GM12878 (cell line): ENCODE data around the gene RTN4RL1. TPM values are rescaled to one million over a fixed set of nuclear protein-coding genes. Genes with fewer than 3 reads are reported as not detected.

Experiments
- ATAC-seq: fragments of 200-7000 bp; cut with Tn5 transposase; 3 replicates; pipeline ENCODE4 v1.9.1; 2020; ENCODE audit warnings: mild to moderate bottlenecking, moderate library complexity
- BruUV-seq: library from RNA; stranded (reverse); fragments of 400-500 nt; replicated peaks from 2 replicates; lab custom pipeline; 2021; lab: Mats Ljungman, UMichigan
- CTCF ChIA-PET: fragments of 300-600 bp; sonication (Branson Sonifier 250); formaldehyde crosslinking; extraction: SDS; loops from one replicate; lab custom pipeline; 2021; ENCODE audit warnings: inconsistent platforms; lab: Yijun Ruan, JAX
- POLR2A ChIA-PET: fragments of 350-600 bp; formaldehyde crosslinking; extraction: SDS; loops from one replicate; lab custom pipeline; 2021; ENCODE audit warnings: inconsistent platforms; lab: Charles Lee
- RAD21 ChIA-PET: fragments of 300-600 bp; sonication (Branson Sonifier 250); formaldehyde crosslinking; loops from one replicate; lab custom pipeline; 2023; ENCODE audit warnings: antibody characterized with exemption; ENCODE audit not compliant: unreplicated experiment; lab: Charles Lee
- SMC1A ChIA-PET: fragments of 300-600 bp; sonication (Branson Sonifier 250); formaldehyde crosslinking; loops from one replicate; lab custom pipeline; 2023; ENCODE audit not compliant: unreplicated experiment, uncharacterized antibody; lab: Charles Lee
- DNase-seq: peaks from one replicate; pipeline ENCODE4 v3.0.0-alpha.2; 2011; ENCODE audit warnings: low read depth, low spot score
- FAIRE-seq: peaks from 3 replicates; lab custom pipeline; 2011; peaks lifted over from hg19 to GRCh38; lab: Jason Lieb, UNC
- H2AFZ ChIP-seq: 2 replicates; pipeline ENCODE4 v1.6.0; 2011; ENCODE audit warnings: low read depth, low read length, control low read depth; ENCODE audit not compliant: control insufficient read depth
- H3K27ac ChIP-seq: 2 replicates; pipeline ENCODE4 v1.5.1; 2011; ENCODE audit warnings: control low read depth; ENCODE audit not compliant: control insufficient read depth, insufficient read depth
- H3K27me3 ChIP-seq, 2 experiments: replicated peaks in 1 of 2; 2 replicates each; pipeline versions ENCODE4 v1.6.0 to v1.6.1; 2011; ENCODE audit warnings: low read length in 1 of 2; ENCODE audit not compliant: control insufficient read depth in 2 of 2, insufficient read depth in 2 of 2
- H3K36me3 ChIP-seq, 2 experiments: 2 replicates each; pipeline ENCODE4 v1.5.1; 2011; ENCODE audit warnings: low read length in 1 of 2; ENCODE audit not compliant: control insufficient read depth in 2 of 2, insufficient read depth in 2 of 2
- H3K4me1 ChIP-seq: 2 replicates; pipeline ENCODE4 v1.6.1; 2011; ENCODE audit warnings: mild to moderate bottlenecking, low read length, moderate library complexity, mixed read lengths; ENCODE audit not compliant: control insufficient read depth, insufficient read depth
- H3K4me2 ChIP-seq: 2 replicates; pipeline ENCODE4 v1.6.0; 2011; ENCODE audit warnings: control low read depth; ENCODE audit not compliant: control insufficient read depth, insufficient read depth
- H3K4me3 ChIP-seq: fragments of 200-600 bp; sonication (generic); 2 replicates; pipeline ENCODE4 v1.5.1; 2016
- H3K79me2 ChIP-seq: 2 replicates; pipeline ENCODE4 v1.6.0; 2011; ENCODE audit warnings: low read length; ENCODE audit not compliant: control insufficient read depth, insufficient read depth
- H3K9ac ChIP-seq: 2 replicates; pipeline ENCODE4 v1.8.0; 2011; ENCODE audit warnings: low read length, control low read depth, mixed read lengths; ENCODE audit not compliant: control insufficient read depth, insufficient read depth
- H3K9me3 ChIP-seq: replicated peaks from 3 replicates; pipeline ENCODE4 v1.5.1; 2011; ENCODE audit warnings: mild to moderate bottlenecking, low read length; ENCODE audit not compliant: control insufficient read depth, insufficient read depth
- H4K20me1 ChIP-seq: 2 replicates; pipeline ENCODE4 v1.6.0; 2011; ENCODE audit not compliant: control insufficient read depth, insufficient read depth
- BHLHE40 ChIP-seq, 2 experiments: fragments of 450-650 bp in 1 of 2; IDR thresholded peaks; 2 replicates each; pipeline ENCODE4 v1.6.1; 2011 to 2017; ENCODE audit warnings: low read depth in 2 of 2, borderline replicate concordance in 1 of 2, improper control_type of control experiment in 1 of 2, low read length in 1 of 2, mild to moderate bottlenecking in 1 of 2
- BMI1 ChIP-seq: fragments of 450-650 bp; IDR thresholded peaks from 2 replicates; pipeline ENCODE4 v1.6.1; 2016; ENCODE audit warnings: mild to moderate bottlenecking, moderate library complexity, borderline replicate concordance
- EP300 ChIP-seq, 2 experiments: fragments of 150-350 bp in 1 of 2; IDR thresholded peaks; 2 replicates each; pipeline ENCODE4 v1.6.1; 2011 to 2012; ENCODE audit warnings: low read depth in 2 of 2, low read length in 2 of 2, borderline replicate concordance in 1 of 2, improper control_type of control experiment in 1 of 2, inconsistent platforms in 1 of 2; ENCODE audit not compliant: control insufficient read depth in 1 of 2
- FOXK2 ChIP-seq: fragments of 450-650 bp; IDR thresholded peaks from 2 replicates; pipeline ENCODE4 v1.6.1; 2017; ENCODE audit warnings: mild to moderate bottlenecking, moderate library complexity
- HDAC6 ChIP-seq: fragments of 200-600 bp; sonication (generic); IDR thresholded peaks from one replicate; pipeline ENCODE4 v1.8.0; 2017; ENCODE audit warnings: antibody characterized with exemption; ENCODE audit not compliant: unreplicated experiment
- NRF1 ChIP-seq: conservative IDR thresholded peaks from 2 replicates; pipeline ENCODE4 v1.6.1; 2011; ENCODE audit warnings: mild to moderate bottlenecking, low read depth, low read length, improper control_type of control experiment
- RAD21 ChIP-seq: IDR thresholded peaks from 2 replicates; pipeline ENCODE4 v1.6.1; 2011; ENCODE audit warnings: mild to moderate bottlenecking, low read depth, low read length, moderate library complexity; ENCODE audit not compliant: insufficient read depth
- RFX5 ChIP-seq: IDR thresholded peaks from 2 replicates; pipeline ENCODE4 v1.6.1; 2011; ENCODE audit warnings: low read depth, low read length, improper control_type of control experiment
- RUNX3 ChIP-seq: IDR thresholded peaks from 2 replicates; pipeline ENCODE4 v1.6.1; 2012; ENCODE audit warnings: low read length, inconsistent platforms
- SP1 ChIP-seq: IDR thresholded peaks from one replicate; pipeline ENCODE4 v1.6.1; 2011; ENCODE audit warnings: low read depth, low read length
- ZNF207 ChIP-seq: fragments of 450-650 bp; IDR thresholded peaks from 2 replicates; pipeline ENCODE4 v1.6.1; 2014; ENCODE audit warnings: antibody characterized with exemption, mild to moderate bottlenecking, borderline replicate concordance
- WGBS: methylation state at CpG from one replicate; pipeline ENCODE4 v1.1.6; 2016; ENCODE audit warnings: low lambda C conversion rate; ENCODE audit not compliant: insufficient replicate concordance, insufficient coverage; ENCODE audit errors: missing lambda C conversion rate; 5-methylcytosine and 5-hydroxymethylcytosine counted together
- in situ Hi-C: fragments of 300-500 bp; cut with MboI; formaldehyde crosslinking; loops from 9 replicates; pipeline ENCODE4 v1.14.3; 2018; ENCODE audit warnings: mixed read lengths
- intact Hi-C: fragments of 100-400 bp; cut with micrococcal nuclease; formaldehyde crosslinking; loops from one replicate; pipeline ENCODE4 v1.14.2; 2022; ENCODE audit not compliant: unreplicated experiment
- polyA plus RNA-seq, 11 experiments: library from polyadenylated mRNA; depleted of rRNA in 4 of 11; unstranded in 6 of 11; stranded (reverse) in 5 of 11; fragments of >200 nt; fragmentation: Nextera tagmentation in 4 of 11; fragmentation: Illumina TruSeq in 1 of 11; extraction: Ambion mirVana in 4 of 11; extraction: Trizol in 1 of 11; gene quantifications; 1 replicate in 1 of 11; 2 replicates in 10 of 11; pipeline versions ENCODE4 v1.2.1 to v1.2.3, GENCODE V29; 2011 to 2016; ENCODE audit warnings: inconsistent platforms in 2 of 11, missing spikeins in 2 of 11, low read depth in 1 of 11
- total RNA-seq, 4 experiments: library from RNA; depleted of rRNA in 3 of 4; stranded (reverse); fragments of >200 nt in 3 of 4; fragmentation: Illumina TruSeq in 1 of 4; extraction: Trizol in 1 of 4; gene quantifications; 2 replicates each; pipeline versions ENCODE4 v1.2.1 to v1.2.3, GENCODE V29; 2013 to 2021
- TF ChIP-seq, protein P1 (sequence below): fragments of 450-650 bp; IDR thresholded peaks from 2 replicates; pipeline ENCODE4 v1.6.1; 2016; ENCODE audit warnings: mild to moderate bottlenecking, moderate library complexity, borderline replicate concordance

RTN4RL1 gene
- total and polyA plus RNA-seq, 10 of the 15 experiments (the other 5 are each of a cell fraction or from before 2014, with no cell fraction given) = 0.08 to 0.11 (median 0.10) TPM; not detected in 7

DNA sequence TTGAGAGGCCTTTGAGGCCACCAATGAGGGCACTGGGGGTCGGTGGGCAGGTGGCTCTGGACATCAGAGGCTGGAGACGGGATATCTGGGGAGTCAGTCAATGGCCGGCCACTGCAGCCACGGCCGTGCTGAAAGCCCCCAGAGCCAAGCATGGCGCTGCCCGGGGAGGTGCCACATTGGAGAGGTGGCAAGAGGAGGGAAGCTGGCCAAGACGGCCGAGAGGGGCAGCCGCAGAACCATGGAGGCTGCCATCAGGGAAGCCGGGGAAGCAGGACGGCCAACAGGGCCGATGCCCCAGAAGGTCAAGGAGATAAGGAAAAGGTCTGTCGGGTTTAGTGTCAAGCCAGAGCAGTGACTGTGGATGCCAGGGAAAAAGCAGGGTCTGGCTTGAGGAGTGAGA lies 9.8 kb downstream of the RTN4RL1 start:
- no TSS peak for BruUV-seq
- ChIA-PET POLR2A (interaction anchor here (0.6 kb wide), 1 partner anchor 299 kb away, joined by 5 read pairs; no protein-coding TSS in a partner anchor), CTCF (interaction anchor here (1.0 kb wide), 1 partner anchor 294 kb away, joined by 4 read pairs; no protein-coding TSS in a partner anchor), SMC1A (no interaction called here), RAD21 (no interaction called here)
- no peak for DNase-seq
- 58% methylated on average over 14 of the region's 14 CpGs for WGBS
- peaks cover 1 to 5% of the 10 kb centered on the region in 2 experiments; a peak in 3 of 4 replicates for H3K27me3 ChIP-seq
- H3K4me1 ChIP-seq = peaks cover 10% of the 10 kb centered on the region
- in situ Hi-C loops (loop anchor here (25.0 kb wide), 1 partner anchor 103 kb away; no protein-coding TSS in a partner anchor), intact Hi-C loops (no loop called here)
- no peak overlapping the region for H3K4me3 ChIP-seq
- no peaks in the 10 kb centered on the region for H3K79me2 ChIP-seq
- no peak overlapping the region for H3K9ac ChIP-seq
- no peak for TF ChIP-seq RFX5
- TF ChIP-seq FOXK2 = no peak
- no peak for TF ChIP-seq BHLHE40 (IDR thresholded peaks at IDR 0.05; ENCODE audit: borderline replicate concordance in 1 of 2, low read depth in 2 of 2, low read length in 1 of 2)
- no peak for TF ChIP-seq NRF1
- H2AFZ ChIP-seq = no peak overlapping the region
- H3K4me2 ChIP-seq = no peak overlapping the region
- H3K36me3 ChIP-seq = no peaks in the 10 kb centered on the region
- no peaks in the 10 kb centered on the region for H4K20me1 ChIP-seq
- no peaks in the 10 kb centered on the region; the same call in 2 of the 3 replicates for H3K9me3 ChIP-seq
- no peak overlapping the region for H3K27ac ChIP-seq
- no peak for FAIRE-seq
- no peak for ATAC-seq

DNA sequence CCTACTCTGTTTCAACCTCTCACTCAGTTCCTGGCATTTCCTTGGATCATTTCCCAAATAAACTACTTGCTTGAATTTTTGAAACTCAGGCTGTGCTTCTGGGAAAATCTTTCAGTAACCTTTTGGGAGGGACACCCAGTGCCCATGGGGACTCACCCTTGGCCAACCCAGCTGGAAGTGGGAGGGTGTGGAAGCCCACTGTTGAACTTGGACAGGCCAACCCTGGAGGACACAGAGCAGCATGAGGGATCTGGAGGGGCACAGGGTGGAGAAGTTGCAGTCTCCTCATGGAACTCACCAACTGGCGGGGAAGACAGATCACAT lies 11.2 kb downstream of the RTN4RL1 start:
- intact Hi-C loops (no loop called here), in situ Hi-C loops (loop anchor here (25.0 kb wide), 1 partner anchor 102 kb away; no protein-coding TSS in a partner anchor)
- no peak overlapping the region for H3K4me3 ChIP-seq
- H3K27ac ChIP-seq = no peak overlapping the region
- TF ChIP-seq SP1 (no peak), BMI1 (no peak), RUNX3 (no peak), HDAC6 (no peak), RAD21 (no peak), EP300 (IDR thresholded peaks at IDR 0.05; ENCODE audit: borderline replicate concordance in 1 of 2, control insufficient read depth in 1 of 2, low read depth in 2 of 2, low read length in 2 of 2) (no peak), ZNF207 (no peak)
- TF ChIP-seq, protein P1, sequence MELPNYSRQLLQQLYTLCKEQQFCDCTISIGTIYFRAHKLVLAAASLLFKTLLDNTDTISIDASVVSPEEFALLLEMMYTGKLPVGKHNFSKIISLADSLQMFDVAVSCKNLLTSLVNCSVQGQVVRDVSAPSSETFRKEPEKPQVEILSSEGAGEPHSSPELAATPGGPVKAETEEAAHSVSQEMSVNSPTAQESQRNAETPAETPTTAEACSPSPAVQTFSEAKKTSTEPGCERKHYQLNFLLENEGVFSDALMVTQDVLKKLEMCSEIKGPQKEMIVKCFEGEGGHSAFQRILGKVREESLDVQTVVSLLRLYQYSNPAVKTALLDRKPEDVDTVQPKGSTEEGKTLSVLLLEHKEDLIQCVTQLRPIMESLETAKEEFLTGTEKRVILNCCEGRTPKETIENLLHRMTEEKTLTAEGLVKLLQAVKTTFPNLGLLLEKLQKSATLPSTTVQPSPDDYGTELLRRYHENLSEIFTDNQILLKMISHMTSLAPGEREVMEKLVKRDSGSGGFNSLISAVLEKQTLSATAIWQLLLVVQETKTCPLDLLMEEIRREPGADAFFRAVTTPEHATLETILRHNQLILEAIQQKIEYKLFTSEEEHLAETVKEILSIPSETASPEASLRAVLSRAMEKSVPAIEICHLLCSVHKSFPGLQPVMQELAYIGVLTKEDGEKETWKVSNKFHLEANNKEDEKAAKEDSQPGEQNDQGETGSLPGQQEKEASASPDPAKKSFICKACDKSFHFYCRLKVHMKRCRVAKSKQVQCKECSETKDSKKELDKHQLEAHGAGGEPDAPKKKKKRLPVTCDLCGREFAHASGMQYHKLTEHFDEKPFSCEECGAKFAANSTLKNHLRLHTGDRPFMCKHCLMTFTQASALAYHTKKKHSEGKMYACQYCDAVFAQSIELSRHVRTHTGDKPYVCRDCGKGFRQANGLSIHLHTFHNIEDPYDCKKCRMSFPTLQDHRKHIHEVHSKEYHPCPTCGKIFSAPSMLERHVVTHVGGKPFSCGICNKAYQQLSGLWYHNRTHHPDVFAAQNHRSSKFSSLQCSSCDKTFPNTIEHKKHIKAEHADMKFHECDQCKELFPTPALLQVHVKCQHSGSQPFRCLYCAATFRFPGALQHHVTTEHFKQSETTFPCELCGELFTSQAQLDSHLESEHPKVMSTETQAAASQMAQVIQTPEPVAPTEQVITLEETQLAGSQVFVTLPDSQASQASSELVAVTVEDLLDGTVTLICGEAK = no peak
- WGBS = 100% methylated on average over 1 of the region's 1 CpG
- H2AFZ ChIP-seq = no peak overlapping the region
- no peaks in the 10 kb centered on the region for H4K20me1 ChIP-seq
- no peak for DNase-seq
- no peaks in the 10 kb centered on the region for H3K79me2 ChIP-seq
- no peak for ATAC-seq
- peaks cover 10% of the 10 kb centered on the region for H3K4me1 ChIP-seq
- H3K27me3 ChIP-seq = peaks cover 0 to 1% of the 10 kb centered on the region in 2 experiments; a peak in 2 of 4 replicates
- POLR2A ChIA-PET = no interaction called here
- CTCF ChIA-PET = no interaction called here
- no peak overlapping the region for H3K9ac ChIP-seq
- no peak for FAIRE-seq
- BruUV-seq = no TSS peak
- SMC1A ChIA-PET = interaction anchor here (1.2 kb wide), 1 partner anchor 105 kb away, joined by 3 read pairs; no protein-coding TSS in a partner anchor
- RAD21 ChIA-PET = no interaction called here
- H3K9me3 ChIP-seq = no peaks in the 10 kb centered on the region; the same call in 2 of the 3 replicates
- H3K36me3 ChIP-seq = no peaks in the 10 kb centered on the region
- H3K4me2 ChIP-seq = no peak overlapping the region
